ENCODE results near the gene SMC3.

- TF ChIP-seq GLIS3 (CRISPR knock-in tag; IDR thresholded peaks at IDR 0.05) (no peak), ZFP30 (CRISPR knock-in tag; IDR thresholded peaks at IDR 0.05) (no peak), ISL1 (CRISPR knock-in tag; IDR thresholded peaks at IDR 0.05) (no peak), TSHZ2 (CRISPR knock-in tag; IDR thresholded peaks at IDR 0.05) (no peak), TCF4 (CRISPR knock-in tag; IDR thresholded peaks at IDR 0.05; ENCODE audit: borderline replicate concordance) (no peak)
- TF ChIP-seq, protein P1, sequence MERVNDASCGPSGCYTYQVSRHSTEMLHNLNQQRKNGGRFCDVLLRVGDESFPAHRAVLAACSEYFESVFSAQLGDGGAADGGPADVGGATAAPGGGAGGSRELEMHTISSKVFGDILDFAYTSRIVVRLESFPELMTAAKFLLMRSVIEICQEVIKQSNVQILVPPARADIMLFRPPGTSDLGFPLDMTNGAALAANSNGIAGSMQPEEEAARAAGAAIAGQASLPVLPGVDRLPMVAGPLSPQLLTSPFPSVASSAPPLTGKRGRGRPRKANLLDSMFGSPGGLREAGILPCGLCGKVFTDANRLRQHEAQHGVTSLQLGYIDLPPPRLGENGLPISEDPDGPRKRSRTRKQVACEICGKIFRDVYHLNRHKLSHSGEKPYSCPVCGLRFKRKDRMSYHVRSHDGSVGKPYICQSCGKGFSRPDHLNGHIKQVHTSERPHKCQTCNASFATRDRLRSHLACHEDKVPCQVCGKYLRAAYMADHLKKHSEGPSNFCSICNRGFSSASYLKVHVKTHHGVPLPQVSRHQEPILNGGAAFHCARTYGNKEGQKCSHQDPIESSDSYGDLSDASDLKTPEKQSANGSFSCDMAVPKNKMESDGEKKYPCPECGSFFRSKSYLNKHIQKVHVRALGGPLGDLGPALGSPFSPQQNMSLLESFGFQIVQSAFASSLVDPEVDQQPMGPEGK (CRISPR knock-in tag; IDR thresholded peaks at IDR 0.05; ENCODE audit: borderline replicate concordance): no peak
Observed at GRCh38 chr10:110533149-110533548, 34.3 kb upstream of the SMC3 start.
